Mesothelial cell of epicardium (in vitro differentiated cells): ENCODE results near the gene DENND2D. TPM values are rescaled to one million over a fixed set of nuclear protein-coding genes. Genes with fewer than 3 reads are reported as not detected.

Experiments
- DNase-seq, 2 experiments: peaks; one replicate each; pipeline ENCODE4 v3.0.0; 2021; ENCODE audit warnings: low spot score in 2 of 2; ENCODE audit not compliant: unreplicated experiment in 2 of 2
- H3K27ac Mint-ChIP-seq: 2 replicates; pipeline ENCODE4 v1.8.0; 2021; ENCODE audit warnings: mixed read lengths
- H3K27me3 Mint-ChIP-seq: 2 replicates; pipeline ENCODE4 v1.8.0; 2021; ENCODE audit warnings: low read depth, mixed read lengths
- H3K36me3 Mint-ChIP-seq: 2 replicates; pipeline ENCODE4 v1.8.0; 2021; ENCODE audit warnings: mixed read lengths
- H3K4me1 Mint-ChIP-seq: 2 replicates; pipeline ENCODE4 v1.8.0; 2021; ENCODE audit warnings: mixed read lengths
- H3K4me3 Mint-ChIP-seq: 2 replicates; pipeline ENCODE4 v1.8.0; 2021; ENCODE audit warnings: mild to moderate bottlenecking, moderate library complexity, mixed read lengths
- H3K9me3 Mint-ChIP-seq: 2 replicates; pipeline ENCODE4 v1.8.0; 2021; ENCODE audit warnings: mixed read lengths
- total RNA-seq: library from RNA; stranded (reverse); gene quantifications from 3 replicates; pipeline ENCODE4 v1.2.1, GENCODE V29; 2021
- TF ChIP-seq, protein P1 (sequence below): fragments of 200-600 bp; sonication (generic); IDR thresholded peaks from one replicate; pipeline ENCODE4 v1.5.0; 2021; ENCODE audit warnings: antibody characterized with exemption; ENCODE audit not compliant: unreplicated experiment

The DENND2D gene
- total RNA-seq, 1 donor from 2014 or later: 4.8 TPM

DNA sequence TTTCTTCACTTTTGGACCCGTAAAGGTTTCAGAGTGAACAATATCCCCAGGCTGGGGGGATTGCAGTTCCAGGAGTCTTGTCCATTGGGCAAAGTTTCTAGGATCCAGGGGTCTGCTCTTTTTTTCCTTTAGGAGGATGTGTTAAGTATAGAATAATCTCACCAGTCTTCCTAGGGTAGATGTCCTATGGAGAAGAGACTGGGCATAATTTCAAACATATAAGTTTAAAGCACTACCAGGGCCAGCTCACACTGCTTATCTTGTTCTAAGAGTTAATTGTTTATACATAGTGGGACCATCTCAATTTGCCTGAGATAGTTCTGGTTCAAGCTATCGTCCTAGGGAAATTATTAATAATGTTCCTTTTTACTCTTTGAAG, 28.3 kb upstream of the DENND2D start:
- no peak for DNase-seq
- Mint-ChIP-seq H3K4me3 (no peak overlapping the region), H3K9me3 (no peaks in the 10 kb centered on the region), H3K4me1 (no peaks in the 10 kb centered on the region), H3K27me3 (no peaks in the 10 kb centered on the region), H3K27ac (no peak overlapping the region), H3K36me3 (no peaks in the 10 kb centered on the region)
- TF ChIP-seq, protein P1, sequence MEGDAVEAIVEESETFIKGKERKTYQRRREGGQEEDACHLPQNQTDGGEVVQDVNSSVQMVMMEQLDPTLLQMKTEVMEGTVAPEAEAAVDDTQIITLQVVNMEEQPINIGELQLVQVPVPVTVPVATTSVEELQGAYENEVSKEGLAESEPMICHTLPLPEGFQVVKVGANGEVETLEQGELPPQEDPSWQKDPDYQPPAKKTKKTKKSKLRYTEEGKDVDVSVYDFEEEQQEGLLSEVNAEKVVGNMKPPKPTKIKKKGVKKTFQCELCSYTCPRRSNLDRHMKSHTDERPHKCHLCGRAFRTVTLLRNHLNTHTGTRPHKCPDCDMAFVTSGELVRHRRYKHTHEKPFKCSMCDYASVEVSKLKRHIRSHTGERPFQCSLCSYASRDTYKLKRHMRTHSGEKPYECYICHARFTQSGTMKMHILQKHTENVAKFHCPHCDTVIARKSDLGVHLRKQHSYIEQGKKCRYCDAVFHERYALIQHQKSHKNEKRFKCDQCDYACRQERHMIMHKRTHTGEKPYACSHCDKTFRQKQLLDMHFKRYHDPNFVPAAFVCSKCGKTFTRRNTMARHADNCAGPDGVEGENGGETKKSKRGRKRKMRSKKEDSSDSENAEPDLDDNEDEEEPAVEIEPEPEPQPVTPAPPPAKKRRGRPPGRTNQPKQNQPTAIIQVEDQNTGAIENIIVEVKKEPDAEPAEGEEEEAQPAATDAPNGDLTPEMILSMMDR: no peak

DNA sequence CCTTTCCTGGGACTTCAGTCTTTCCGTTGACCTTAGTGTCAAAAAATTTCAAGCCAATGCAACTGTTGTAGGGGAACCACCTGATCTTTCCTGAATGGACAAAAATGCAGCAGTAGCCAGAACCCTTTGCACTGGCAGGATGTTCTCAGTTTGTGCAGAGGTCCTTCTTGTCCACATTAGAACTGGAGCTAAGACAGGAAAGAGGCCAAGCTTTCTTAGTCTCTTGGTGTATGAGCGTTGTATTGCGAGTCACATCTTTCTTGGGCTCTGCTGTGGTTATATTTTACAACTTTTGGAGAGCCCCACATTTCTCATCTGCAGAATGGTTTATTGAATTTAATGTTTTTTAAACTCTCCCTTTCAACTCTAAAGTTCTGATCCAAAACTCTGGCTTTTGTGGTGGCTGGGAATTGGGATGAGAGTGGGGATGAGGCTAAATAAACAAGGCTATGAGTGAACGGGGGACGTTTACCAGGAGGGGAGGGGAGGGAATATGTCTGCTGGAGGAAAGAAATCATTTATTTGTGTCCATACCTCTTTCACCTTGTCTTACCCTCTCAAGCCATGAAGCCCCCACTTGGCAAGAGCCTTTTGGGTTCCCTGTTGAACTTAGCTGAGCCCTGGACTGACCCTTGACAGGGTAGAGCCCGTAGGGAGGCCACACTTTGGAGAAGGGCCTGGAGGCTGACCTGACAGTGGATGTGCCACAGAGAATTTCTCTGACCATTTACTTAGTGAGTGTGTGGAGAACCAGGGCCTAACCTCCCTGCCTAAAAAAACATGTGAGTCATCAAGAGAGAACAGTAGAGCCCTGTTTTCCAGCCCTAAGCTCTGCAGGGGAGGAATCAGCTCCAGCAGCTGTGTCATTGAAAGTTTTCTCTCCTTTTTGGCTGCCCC, 27.7 kb upstream of the DENND2D start:
- Mint-ChIP-seq H3K36me3 (no peaks in the 10 kb centered on the region), H3K9me3 (no peaks in the 10 kb centered on the region), H3K4me1 (no peaks in the 10 kb centered on the region), H3K27ac (no peak overlapping the region), H3K4me3 (no peak overlapping the region), H3K27me3 (no peaks in the 10 kb centered on the region)
- TF ChIP-seq, protein P1: no peak
- DNase-seq: no peak

DNA sequence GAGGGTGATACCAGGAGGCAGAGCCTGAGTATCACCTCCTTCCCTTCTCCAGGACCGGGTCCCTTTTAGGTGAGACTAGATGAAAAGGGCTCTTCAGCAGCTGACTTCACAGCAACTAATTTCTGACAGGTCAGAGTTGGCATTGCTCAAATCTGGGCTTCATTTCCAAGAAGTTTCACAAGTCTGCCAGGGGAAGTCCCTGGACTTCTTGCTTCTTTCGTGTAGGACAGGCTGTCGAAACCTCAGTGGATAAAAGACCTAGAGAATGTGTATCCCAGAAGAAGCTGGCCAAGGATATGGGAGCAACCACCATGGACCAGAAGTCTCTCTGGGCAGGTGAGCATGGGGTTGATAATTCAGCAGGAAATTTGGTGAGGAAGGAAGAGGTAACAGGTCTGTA, 27.0 kb upstream of the DENND2D start, which contains the start of gene CHI3L2:
CHI3L2 (plus strand) TSS at position 280 of the 400 bp plus-strand sequence; CDS start at position 297, 17 bp downstream.
- H3K27ac Mint-ChIP-seq: no peak within 1 kb of the TSS
- no peaks in the 10 kb centered on the region for H3K27me3 Mint-ChIP-seq
- no peak for DNase-seq
- H3K4me3 Mint-ChIP-seq: no peak within 1 kb of the TSS
- no peaks in the 10 kb centered on the region for H3K9me3 Mint-ChIP-seq
- H3K36me3 Mint-ChIP-seq: no peaks in the 10 kb centered on the region
- H3K4me1 Mint-ChIP-seq: peaks cover 4% of the 10 kb centered on the region
- TF ChIP-seq, protein P1: no peak

DNA sequence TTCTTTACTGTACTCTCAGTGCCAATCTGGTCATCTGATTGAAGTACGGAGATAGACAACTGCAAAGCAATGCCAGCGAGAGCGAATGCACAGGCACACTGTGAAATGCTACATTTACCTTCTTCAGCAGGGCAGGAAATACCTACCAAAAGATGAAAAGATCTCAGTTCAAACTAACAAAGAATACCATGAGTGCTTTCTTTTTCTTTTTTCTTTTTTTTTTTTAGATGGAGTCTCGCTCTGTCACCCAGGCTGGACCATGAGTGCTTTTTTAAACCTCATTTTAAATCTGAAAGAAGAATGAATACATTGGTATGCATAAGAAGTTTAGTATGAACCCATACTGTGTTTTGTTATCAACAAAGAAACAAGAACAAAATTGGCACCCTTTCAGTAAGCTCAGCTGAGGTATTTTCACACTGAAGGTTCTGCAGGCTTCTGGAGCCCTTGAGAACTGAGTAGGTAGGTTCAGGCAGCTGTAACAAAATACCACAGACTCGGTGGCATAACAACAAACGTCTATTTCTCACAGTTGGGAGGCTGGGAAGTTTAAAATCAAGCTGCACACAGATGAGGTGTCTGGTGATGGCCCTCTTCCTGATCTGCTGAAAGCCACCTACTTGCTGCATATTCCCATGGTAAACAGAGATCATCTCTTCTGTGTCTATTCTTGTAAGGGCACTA, 25.4 kb upstream of the DENND2D start:
- no peaks in the 10 kb centered on the region for H3K9me3 Mint-ChIP-seq
- H3K27me3 Mint-ChIP-seq: no peaks in the 10 kb centered on the region
- TF ChIP-seq, protein P1: no peak
- DNase-seq: no peak
- H3K27ac Mint-ChIP-seq: no peak overlapping the region
- H3K36me3 Mint-ChIP-seq: no peaks in the 10 kb centered on the region
- H3K4me3 Mint-ChIP-seq: no peak overlapping the region
- peaks cover 14% of the 10 kb centered on the region for H3K4me1 Mint-ChIP-seq

DNA sequence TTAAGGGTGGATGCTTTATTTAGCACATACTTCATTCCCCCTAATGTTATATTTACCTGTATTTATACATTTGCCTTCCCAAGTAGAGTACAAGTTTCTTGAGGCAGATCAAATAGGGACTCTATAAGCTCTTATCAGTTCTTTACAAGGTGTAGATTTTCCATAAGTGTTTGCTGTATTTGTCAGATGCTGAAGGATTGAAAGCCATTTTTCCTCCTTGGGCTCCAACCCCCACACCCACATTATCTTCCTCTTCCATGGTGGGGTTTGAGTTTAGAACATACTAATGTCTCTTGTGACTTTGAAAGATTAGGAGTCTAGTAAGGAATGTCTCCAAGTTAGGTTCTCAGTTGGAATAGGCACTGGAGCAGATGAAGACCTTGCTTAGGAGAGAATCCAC, 24.6 kb upstream of the DENND2D start:
- no peaks in the 10 kb centered on the region for H3K36me3 Mint-ChIP-seq
- no peak overlapping the region for H3K27ac Mint-ChIP-seq
- no peaks in the 10 kb centered on the region for H3K27me3 Mint-ChIP-seq
- peaks cover 14% of the 10 kb centered on the region for H3K4me1 Mint-ChIP-seq
- H3K4me3 Mint-ChIP-seq: no peak overlapping the region
- TF ChIP-seq, protein P1: no peak
- H3K9me3 Mint-ChIP-seq: no peaks in the 10 kb centered on the region
- no peak for DNase-seq
